Suprapubic skin (tissue), 4 donors: ENCODE measurements around the gene VSIR. TPM values are rescaled to one million over a fixed set of nuclear protein-coding genes. Genes with fewer than 3 reads are reported as not detected.
A peak's percentile ranks its signal among the peaks of the same experiment; 100 is the strongest.

Experiments used
- DNase-seq, 2 donors: peaks; one replicate each; pipeline ENCODE4 v3.0.0-alpha.2; 2019; ENCODE audit warnings: low spot score in 2 of 2
- H3K27ac ChIP-seq: fragments of 200-600 bp; sonication (generic); one replicate; pipeline ENCODE4 v1.5.1; 2019
- H3K27me3 ChIP-seq: fragments of 200-600 bp; sonication (generic); one replicate; pipeline ENCODE4 v1.5.1; 2019
- H3K36me3 ChIP-seq: fragments of 200-600 bp; sonication (generic); one replicate; pipeline ENCODE4 v1.5.1; 2019
- H3K4me1 ChIP-seq: fragments of 200-600 bp; sonication (generic); one replicate; pipeline ENCODE4 v1.5.1; 2019
- H3K4me3 ChIP-seq: fragments of 200-600 bp; sonication (generic); one replicate; pipeline ENCODE4 v1.5.1; 2019; ENCODE audit warnings: mild to moderate bottlenecking
- H3K9me3 ChIP-seq: fragments of 200-600 bp; sonication (generic); one replicate; pipeline ENCODE4 v1.5.1; 2019
- CTCF ChIP-seq, 2 donors: fragments of 200-600 bp in 1 of 2; fragments of 450-650 bp in 1 of 2; sonication (generic) in 1 of 2; IDR thresholded peaks; one replicate each; pipeline ENCODE4 v1.5.1; 2016 to 2019; ENCODE audit warnings: antibody characterized with exemption in 2 of 2, mild to moderate bottlenecking in 1 of 2, moderate library complexity in 1 of 2
- EP300 ChIP-seq: sonication (generic); formaldehyde crosslinking; IDR thresholded peaks from one replicate; pipeline ENCODE4 v1.6.1; 2017; ENCODE audit warnings: antibody characterized with exemption
- POLR2A ChIP-seq, 2 donors: fragments of 450-650 bp; IDR thresholded peaks; one replicate each; pipeline ENCODE4 v1.6.1; 2017; ENCODE audit warnings: antibody characterized with exemption in 2 of 2, mild to moderate bottlenecking in 2 of 2, moderate library complexity in 2 of 2
- POLR2AphosphoS5 ChIP-seq, 3 donors: sonication (generic); formaldehyde crosslinking; IDR thresholded peaks; one replicate each; pipeline ENCODE4 v1.6.1; 2017; ENCODE audit warnings: antibody characterized with exemption in 3 of 3
- WGBS: methylation state at CpG from one replicate; pipeline ENCODE4 v1.1.5; 2018; 5-methylcytosine and 5-hydroxymethylcytosine counted together
- total RNA-seq, 4 donors: library from RNA; depleted of rRNA; stranded (reverse); fragments of >200 nt; gene quantifications; one replicate each; pipeline ENCODE4 v1.1.0, GENCODE V29; 2016

The VSIR gene
- total RNA-seq, 4 donors from 2014 or later = 16.3 to 50.7 (median 33.6) TPM

GRCh38 chr10:71747551-71748523 is 25.5 kb downstream of the VSIR start:
- no peak for TF ChIP-seq POLR2AphosphoS5 (IDR thresholded peaks at IDR 0.05)
- TF ChIP-seq CTCF (IDR thresholded peaks at IDR 0.05) = no peak
- TF ChIP-seq EP300 = no peak
- no peak for TF ChIP-seq POLR2A (IDR thresholded peaks at IDR 0.05)
- Histone ChIP-seq H3K27me3 (no peaks in the 10 kb centered on the region), H3K4me3 (no peak overlapping the region), H3K36me3 (peaks cover 30% of the 10 kb centered on the region), H3K4me1 (peaks cover 63% of the 10 kb centered on the region), H3K27ac (peak overlapping the region; percentile 64), H3K9me3 (no peaks in the 10 kb centered on the region)
- WGBS = 62% methylated on average over 11 of the region's 14 CpGs
- DNase-seq = no peak

DNA sequence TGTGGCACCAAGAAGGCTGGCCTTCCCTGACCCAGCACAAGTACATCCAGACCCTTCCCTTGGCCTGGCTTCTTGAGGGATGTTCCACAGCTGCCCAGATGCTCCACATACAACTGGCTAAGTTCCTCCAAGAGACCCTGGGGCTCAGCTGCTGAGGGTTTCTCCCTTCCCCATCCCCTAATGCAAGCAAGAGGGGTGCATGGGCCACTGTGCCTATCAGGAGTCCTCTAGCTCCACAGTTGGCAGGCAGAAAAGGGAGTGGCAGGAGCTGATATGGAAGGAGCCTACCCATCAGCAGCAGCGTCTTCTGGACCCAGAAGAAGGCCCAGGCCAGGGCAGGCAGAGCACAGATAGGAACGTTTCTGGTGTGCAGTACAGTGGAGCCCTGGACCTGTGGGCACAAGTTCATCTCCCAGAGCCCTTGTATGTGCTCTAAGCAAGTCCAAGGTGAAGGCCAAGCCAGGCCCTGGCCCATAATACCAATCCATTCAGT is 26.2 kb downstream of the VSIR start:
- Histone ChIP-seq H3K9me3 (no peaks in the 10 kb centered on the region), H3K27ac (peak overlapping the region; percentile 64), H3K27me3 (no peaks in the 10 kb centered on the region), H3K4me3 (no peak overlapping the region), H3K4me1 (peaks cover 71% of the 10 kb centered on the region), H3K36me3 (peaks cover 24% of the 10 kb centered on the region)
- no peak for TF ChIP-seq EP300
- no peak for TF ChIP-seq CTCF (IDR thresholded peaks at IDR 0.05)
- TF ChIP-seq POLR2AphosphoS5 (IDR thresholded peaks at IDR 0.05) = no peak
- TF ChIP-seq POLR2A (IDR thresholded peaks at IDR 0.05) = no peak
- DNase-seq = no peak
- WGBS = 50% methylated on average over 1 of the region's 2 CpGs

GRCh38 chr10:71746344-71747037 is 26.8 kb downstream of the VSIR start:
- no peaks in the 10 kb centered on the region for H3K9me3 ChIP-seq
- peaks cover 76% of the 10 kb centered on the region for H3K4me1 ChIP-seq
- H3K27ac ChIP-seq = no peak overlapping the region
- 66% methylated on average over 12 of the region's 13 CpGs for WGBS
- no peak for TF ChIP-seq CTCF (IDR thresholded peaks at IDR 0.05)
- no peak for TF ChIP-seq POLR2AphosphoS5 (IDR thresholded peaks at IDR 0.05)
- no peak for TF ChIP-seq POLR2A (IDR thresholded peaks at IDR 0.05)
- no peak for TF ChIP-seq EP300
- H3K36me3 ChIP-seq = peaks cover 18% of the 10 kb centered on the region
- no peaks in the 10 kb centered on the region for H3K27me3 ChIP-seq
- no peak for DNase-seq
- H3K4me3 ChIP-seq = no peak overlapping the region

- H3K27ac ChIP-seq = no peak overlapping the region
- peaks cover 75% of the 10 kb centered on the region for H3K4me1 ChIP-seq
- no peaks in the 10 kb centered on the region for H3K27me3 ChIP-seq
- H3K4me3 ChIP-seq = no peak overlapping the region
- H3K36me3 ChIP-seq = peaks cover 11% of the 10 kb centered on the region
- TF ChIP-seq CTCF (IDR thresholded peaks at IDR 0.05) (no peak), POLR2A (IDR thresholded peaks at IDR 0.05) (no peak), POLR2AphosphoS5 (IDR thresholded peaks at IDR 0.05) (no peak), EP300 (no peak)
- no peaks in the 10 kb centered on the region for H3K9me3 ChIP-seq
- DNase-seq = no peak
- WGBS = 100% methylated on average over 1 of the region's 2 CpGs
Measured at GRCh38 chr10:71745664-71746250, 27.6 kb downstream of the VSIR start.
